NCI-H345 treated with DMSO at 0.1 percent for 48 hours (cell line): ENCODE results near the gene SLC25A38.
A peak's percentile ranks its signal among the peaks of the same experiment; 100 is the strongest.

Experiments used
- DNase-seq: peaks from one replicate; lab custom pipeline; 2025; ENCODE audit not compliant: unreplicated experiment; lab: John Stamatoyannopoulos, UW

SLC25A38 gene

DNA sequence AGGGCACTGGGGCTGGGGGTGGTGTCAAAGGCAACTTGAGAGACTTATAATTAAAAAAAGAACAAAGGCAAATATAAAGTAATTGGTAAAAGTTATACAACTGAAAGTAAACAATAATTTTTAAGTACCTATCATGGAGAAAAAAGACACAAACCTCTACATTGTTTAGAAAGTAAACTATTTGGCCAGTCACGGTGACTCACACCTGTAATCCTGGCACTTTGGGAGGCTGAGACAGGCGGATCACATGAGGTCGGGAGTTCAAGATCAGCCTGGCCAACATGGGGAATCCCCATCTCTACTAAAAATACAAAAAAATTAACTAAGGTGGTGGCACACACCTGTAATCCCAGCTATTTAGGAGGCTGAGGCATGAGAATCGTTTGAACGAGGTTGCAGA is 49.2 kb downstream of the SLC25A38 start:
- DNase-seq, result no peak

DNA sequence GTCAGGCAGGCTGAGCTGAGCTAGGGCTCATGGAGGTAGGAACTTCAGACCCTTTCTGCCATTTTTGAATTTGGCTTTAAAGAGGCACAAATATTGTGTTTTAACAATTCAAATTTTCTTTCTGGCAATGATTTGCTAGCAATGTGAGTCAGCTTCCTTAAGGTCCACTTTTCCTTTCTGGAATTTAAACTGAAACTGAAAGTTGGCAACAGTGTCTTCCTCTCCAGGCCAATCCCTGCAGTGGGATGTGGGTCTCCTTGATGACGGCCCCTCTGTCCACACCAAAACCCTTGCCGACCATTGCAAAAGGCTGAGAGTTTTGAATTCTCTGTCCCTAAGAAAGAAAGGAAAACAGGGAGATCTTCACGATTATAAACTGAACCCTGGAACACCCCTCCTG is 50.5 kb downstream of the SLC25A38 start:
- DNase-seq, result no peak

DNA sequence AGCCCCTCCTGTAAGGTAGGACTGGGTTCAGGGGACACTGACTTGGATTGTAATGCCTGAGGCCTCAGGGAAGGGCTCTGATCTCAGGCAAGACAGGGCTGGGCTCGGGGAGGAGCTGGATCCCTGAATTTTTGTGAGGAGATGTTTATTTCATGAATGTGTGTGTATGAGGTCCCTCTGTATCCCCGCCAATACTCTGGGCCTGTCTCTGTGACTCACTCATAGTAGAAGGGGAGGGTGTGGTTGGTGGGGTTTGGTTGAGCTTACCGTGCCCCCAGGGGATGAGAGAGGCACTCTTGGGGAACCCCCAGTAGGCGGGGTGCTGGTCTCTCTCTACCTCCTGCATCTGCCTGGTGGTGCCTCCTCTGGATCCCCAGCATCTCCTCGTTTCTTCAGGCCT is 51.4 kb downstream of the SLC25A38 start:
- DNase-seq, result no peak

DNA sequence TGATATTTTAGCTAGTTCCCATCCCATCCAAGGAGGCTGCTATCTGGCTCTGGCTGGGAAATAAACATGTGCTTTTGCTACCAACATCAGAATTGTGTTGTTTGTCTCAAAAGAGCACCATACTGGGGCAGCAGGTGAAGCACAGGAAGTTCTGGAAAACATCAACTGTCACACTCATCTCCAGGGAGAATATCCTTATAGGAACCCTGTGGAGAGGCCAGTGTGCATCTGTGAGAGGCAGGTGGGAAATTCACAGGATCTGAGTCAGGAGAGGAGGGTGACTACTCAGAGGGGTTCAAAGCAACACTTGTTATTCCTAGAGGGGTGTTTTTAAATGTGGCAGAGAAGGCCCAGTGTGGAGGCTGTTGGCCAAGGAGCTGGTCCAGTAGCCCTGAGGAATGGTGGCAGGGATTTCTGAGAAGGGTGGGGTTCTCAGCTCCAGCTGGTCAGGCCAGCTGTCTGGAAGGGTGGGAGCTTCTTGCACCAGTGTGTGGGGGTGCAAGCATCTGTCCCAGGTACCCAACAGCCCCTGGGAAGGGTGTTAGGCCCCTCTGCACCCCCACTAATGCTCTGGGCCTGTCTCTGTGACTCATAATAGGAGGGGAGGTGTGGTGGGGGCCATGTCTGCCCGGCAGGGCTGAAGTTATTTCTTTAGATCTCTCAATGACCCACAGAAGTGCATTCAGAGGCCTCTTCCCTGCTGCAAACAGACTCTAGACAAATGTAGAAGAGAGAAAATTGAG is 52.0 kb downstream of the SLC25A38 start:
- peak; percentile 19 for DNase-seq

- no peak for DNase-seq
Measured at GRCh38 chr3:39438880-39439279, 55.7 kb downstream of the SLC25A38 start.

- DNase-seq, result no peak
Measured at GRCh38 chr3:39440316-39440715, 57.1 kb downstream of the SLC25A38 start.

- no peak for DNase-seq
Measured at GRCh38 chr3:39443530-39443929, 60.4 kb downstream of the SLC25A38 start.

DNA sequence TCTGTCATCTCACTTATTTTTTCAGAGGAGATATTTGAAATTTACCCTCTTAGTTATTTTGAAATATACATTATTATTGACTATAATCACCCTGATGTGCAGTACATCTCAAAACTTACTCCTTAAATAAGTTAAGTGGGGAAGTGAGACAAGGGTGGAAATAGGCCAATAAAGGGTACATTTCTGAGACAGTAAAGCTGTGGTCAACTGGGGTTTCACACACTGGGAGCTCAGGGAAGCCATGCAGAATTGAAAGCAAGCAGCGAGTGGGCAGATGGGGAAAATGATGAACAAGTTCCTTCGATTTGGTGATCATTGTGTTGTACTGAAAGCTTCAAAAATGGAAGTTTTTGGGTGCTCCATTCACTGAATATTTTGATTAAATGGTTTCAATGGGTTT is 62.8 kb downstream of the SLC25A38 start:
- no peak for DNase-seq

- no peak for DNase-seq
Measured at GRCh38 chr3:39446444-39446843, 63.3 kb downstream of the SLC25A38 start.
